Activated naive CD8-positive, alpha-beta T cell (primary cell): ENCODE data around the gene CPTP.

Experiments
- H3K27ac Mint-ChIP-seq: one replicate; pipeline ENCODE4 v1.8.0; 2021; ENCODE audit warnings: mixed read lengths
- H3K27me3 Mint-ChIP-seq: one replicate; pipeline ENCODE4 v1.8.0; 2021; ENCODE audit warnings: mixed read lengths
- H3K36me3 Mint-ChIP-seq: one replicate; pipeline ENCODE4 v1.8.0; 2021; ENCODE audit warnings: mixed read lengths
- H3K4me1 Mint-ChIP-seq: one replicate; pipeline ENCODE4 v1.8.0; 2021; ENCODE audit warnings: low read depth, mixed read lengths
- H3K4me3 Mint-ChIP-seq: one replicate; pipeline ENCODE4 v1.8.0; 2021; ENCODE audit warnings: mild to moderate bottlenecking, mixed read lengths
- H3K9me3 Mint-ChIP-seq: one replicate; pipeline ENCODE4 v1.8.0; 2021; ENCODE audit warnings: low read depth, mixed read lengths

Gene CPTP

GRCh38 chr1:1298861-1299685 lies 25.5 kb upstream of the CPTP start:
- Mint-ChIP-seq H3K4me3 (no peak overlapping the region), H3K27ac (no peak overlapping the region), H3K9me3 (no peaks in the 10 kb centered on the region), H3K36me3 (no peaks in the 10 kb centered on the region), H3K4me1 (no peaks in the 10 kb centered on the region), H3K27me3 (no peaks in the 10 kb centered on the region)

GRCh38 chr1:1299686-1300351 lies 24.8 kb upstream of the CPTP start:
- Mint-ChIP-seq H3K9me3 (no peaks in the 10 kb centered on the region), H3K4me1 (no peaks in the 10 kb centered on the region), H3K4me3 (no peak overlapping the region), H3K27ac (no peak overlapping the region), H3K36me3 (no peaks in the 10 kb centered on the region), H3K27me3 (no peaks in the 10 kb centered on the region)

GRCh38 chr1:1300352-1300739 lies 24.3 kb upstream of the CPTP start:
- Mint-ChIP-seq H3K27ac (no peak overlapping the region), H3K4me3 (no peak overlapping the region)

GRCh38 chr1:1302006-1302430 lies 22.6 kb upstream of the CPTP start:
- H3K27me3 Mint-ChIP-seq: no peaks in the 10 kb centered on the region
- H3K9me3 Mint-ChIP-seq: no peaks in the 10 kb centered on the region

More at GRCh38 chr1:1300352-1300739, 24.3 kb upstream of the CPTP start:
- no peaks in the 10 kb centered on the region for H3K9me3 Mint-ChIP-seq
- no peaks in the 10 kb centered on the region for H3K36me3 Mint-ChIP-seq
- H3K4me1 Mint-ChIP-seq: peaks cover 2% of the 10 kb centered on the region
- no peaks in the 10 kb centered on the region for H3K27me3 Mint-ChIP-seq

GRCh38 chr1:1302951-1303509 lies 21.6 kb upstream of the CPTP start:
- Mint-ChIP-seq H3K4me3 (no peak overlapping the region), H3K27ac (no peak overlapping the region), H3K4me1 (peaks cover 14% of the 10 kb centered on the region), H3K36me3 (no peaks in the 10 kb centered on the region), H3K9me3 (no peaks in the 10 kb centered on the region), H3K27me3 (no peaks in the 10 kb centered on the region)

More at GRCh38 chr1:1302006-1302430, 22.6 kb upstream of the CPTP start:
- H3K27ac Mint-ChIP-seq: no peak overlapping the region
- peaks cover 14% of the 10 kb centered on the region for H3K4me1 Mint-ChIP-seq
- no peak overlapping the region for H3K4me3 Mint-ChIP-seq
- H3K36me3 Mint-ChIP-seq: no peaks in the 10 kb centered on the region

- Mint-ChIP-seq H3K27me3 (no peaks in the 10 kb centered on the region), H3K27ac (no peak overlapping the region), H3K4me1 (peaks cover 14% of the 10 kb centered on the region), H3K36me3 (no peaks in the 10 kb centered on the region), H3K9me3 (no peaks in the 10 kb centered on the region), H3K4me3 (no peak overlapping the region)
Observed at GRCh38 chr1:1303736-1304135, 20.9 kb upstream of the CPTP start.

GRCh38 chr1:1304331-1305299 lies 20.0 kb upstream of the CPTP start:
- peaks cover 14% of the 10 kb centered on the region for H3K4me1 Mint-ChIP-seq
- H3K36me3 Mint-ChIP-seq: no peaks in the 10 kb centered on the region
- no peak overlapping the region for H3K27ac Mint-ChIP-seq
- peak overlapping the region; percentile 58 for H3K4me3 Mint-ChIP-seq
- H3K27me3 Mint-ChIP-seq: no peaks in the 10 kb centered on the region
- no peaks in the 10 kb centered on the region for H3K9me3 Mint-ChIP-seq

- no peaks in the 10 kb centered on the region for H3K9me3 Mint-ChIP-seq
- H3K27ac Mint-ChIP-seq: peak overlapping the region; percentile 83
- no peaks in the 10 kb centered on the region for H3K36me3 Mint-ChIP-seq
- H3K4me1 Mint-ChIP-seq: peaks cover 14% of the 10 kb centered on the region
- H3K4me3 Mint-ChIP-seq: peak overlapping the region; percentile 88
- H3K27me3 Mint-ChIP-seq: no peaks in the 10 kb centered on the region
Observed at GRCh38 chr1:1305300-1306069, 19.1 kb upstream of the CPTP start.

- H3K4me3 Mint-ChIP-seq: peak overlapping the region; percentile 88
- no peaks in the 10 kb centered on the region for H3K36me3 Mint-ChIP-seq
- H3K9me3 Mint-ChIP-seq: no peaks in the 10 kb centered on the region
- peak overlapping the region; percentile 83 for H3K27ac Mint-ChIP-seq
- no peaks in the 10 kb centered on the region for H3K27me3 Mint-ChIP-seq
- peaks cover 17% of the 10 kb centered on the region for H3K4me1 Mint-ChIP-seq
Observed at GRCh38 chr1:1306070-1306660, 18.4 kb upstream of the CPTP start.

GRCh38 chr1:1306661-1307260 lies 17.8 kb upstream of the CPTP start:
- Mint-ChIP-seq H3K27me3 (no peaks in the 10 kb centered on the region), H3K4me1 (peaks cover 17% of the 10 kb centered on the region), H3K27ac (peak overlapping the region; percentile 79), H3K9me3 (no peaks in the 10 kb centered on the region), H3K4me3 (peak overlapping the region; percentile 88), H3K36me3 (no peaks in the 10 kb centered on the region)

- Mint-ChIP-seq H3K36me3 (no peaks in the 10 kb centered on the region), H3K4me1 (peaks cover 17% of the 10 kb centered on the region), H3K27ac (peak overlapping the region; percentile 79), H3K4me3 (peak overlapping the region; percentile 88), H3K9me3 (no peaks in the 10 kb centered on the region), H3K27me3 (no peaks in the 10 kb centered on the region)
Observed at GRCh38 chr1:1307261-1307922, 17.2 kb upstream of the CPTP start.

GRCh38 chr1:1307923-1308755 lies 16.5 kb upstream of the CPTP start, which contains the start of the genes ACAP3 and PUSL1:
ACAP3 (minus strand) TSS chr1:1307930; CDS start chr1:1307815, 115 bp downstream.
PUSL1 (plus strand) TSS chr1:1308597; CDS start chr1:1308644, 47 bp downstream.
- Mint-ChIP-seq H3K4me1 (peaks cover 17% of the 10 kb centered on the region), H3K4me3 (peak within 1 kb of the TSS; percentile 88), H3K27me3 (no peaks in the 10 kb centered on the region), H3K27ac (peak within 1 kb of the TSS; percentile 79), H3K36me3 (no peaks in the 10 kb centered on the region), H3K9me3 (no peaks in the 10 kb centered on the region)
